Natural killer cell (primary cell): ENCODE results near the gene CPA5. TPM values are rescaled to one million over a fixed set of nuclear protein-coding genes. Genes with fewer than 3 reads are reported as not detected.

ENCODE experiments used
- ATAC-seq, 3 donors: fragments of 150-1000 bp in 2 of 3; fragments of 200-7000 bp in 1 of 3; cut with Tn5 transposase; 1 replicate in 1 of 3; 2 replicates in 2 of 3; pipeline ENCODE4 v1.10.0; 2021; ENCODE audit warnings: mild to moderate bottlenecking in 2 of 3, moderate library complexity in 2 of 3
- DNase-seq, 2 donors: peaks; one replicate each; pipeline versions ENCODE4 v3.0.0 to v3.0.0-alpha.2; 2013 to 2021; ENCODE audit warnings: mixed read lengths in 1 of 2
- H3K27ac ChIP-seq: one replicate; pipeline ENCODE4 v1.5.1; 2013; ENCODE audit warnings: mild to moderate bottlenecking, low read length
- H3K27me3 ChIP-seq: one replicate; pipeline ENCODE4 v1.6.1; 2013; ENCODE audit warnings: low read length; ENCODE audit not compliant: control insufficient read depth, insufficient read depth
- H3K36me3 ChIP-seq: one replicate; pipeline ENCODE4 v1.6.1; 2013; ENCODE audit warnings: low read length; ENCODE audit not compliant: control insufficient read depth, insufficient read depth
- H3K4me1 ChIP-seq: one replicate; pipeline ENCODE4 v1.6.1; 2013; ENCODE audit warnings: low read length; ENCODE audit not compliant: control insufficient read depth, insufficient read depth
- H3K4me3 ChIP-seq: one replicate; pipeline ENCODE4 v1.5.1; 2013; ENCODE audit warnings: low read length
- H3K9me3 ChIP-seq: one replicate; pipeline ENCODE4 v1.6.1; 2013; ENCODE audit warnings: low read length; ENCODE audit not compliant: control insufficient read depth, insufficient read depth
- H3K27ac Mint-ChIP-seq, 2 donors: one replicate each; pipeline ENCODE4 v1.8.0; 2022; ENCODE audit warnings: mild to moderate bottlenecking in 2 of 2, mixed read lengths in 2 of 2, moderate library complexity in 1 of 2
- H3K27me3 Mint-ChIP-seq, 2 donors: one replicate each; pipeline ENCODE4 v1.8.0; 2022; ENCODE audit warnings: low read depth in 2 of 2, mixed read lengths in 2 of 2
- H3K36me3 Mint-ChIP-seq: one replicate; pipeline ENCODE4 v1.8.0; 2022; ENCODE audit warnings: mixed read lengths
- H3K4me1 Mint-ChIP-seq, 2 donors: one replicate each; pipeline ENCODE4 v1.8.0; 2022; ENCODE audit warnings: mixed read lengths in 2 of 2
- H3K4me3 Mint-ChIP-seq: one replicate; pipeline ENCODE4 v1.8.0; 2022; ENCODE audit warnings: mild to moderate bottlenecking, moderate library complexity, mixed read lengths
- H3K9me3 Mint-ChIP-seq, 2 donors: one replicate each; pipeline ENCODE4 v1.8.0; 2022; ENCODE audit warnings: mixed read lengths in 2 of 2
- CTCF ChIP-seq: fragments of 200-600 bp; IDR thresholded peaks from one replicate; pipeline ENCODE4 v1.8.0; 2022; ENCODE audit warnings: antibody characterized with exemption
- WGBS: methylation state at CpG from one replicate; pipeline ENCODE4 v1.1.7; 2013; ENCODE audit warnings: missing lambda C conversion rate; ENCODE audit not compliant: insufficient coverage; 5-methylcytosine and 5-hydroxymethylcytosine counted together
- intact Hi-C: fragments of 100-400 bp; cut with micrococcal nuclease; formaldehyde crosslinking; loops from one replicate; pipeline ENCODE4 v1.14.2; 2022
- total RNA-seq, 4 donors: library from RNA; stranded (reverse); fragments of 120-200 nt in 1 of 4; gene quantifications; one replicate each; pipeline versions ENCODE4 v1.2.3 to v1.2.4, GENCODE V29; 2013 to 2022

The CPA5 gene
- total RNA-seq, 3 donors from 2014 or later (not counting 1 experiment from before 2014, with no cell fraction given) = not detected

GRCh38 chr7:130298544-130299326 lies 45.9 kb upstream of the CPA5 start:
- intact Hi-C loops = no loop called here
- Mint-ChIP-seq H3K4me1 (no peaks in the 10 kb centered on the region), H3K27ac (no peak overlapping the region), H3K27me3 (peaks cover 0 to 10% of the 10 kb centered on the region in 2 donors), H3K9me3 (no peaks in the 10 kb centered on the region), H3K4me3 (no peak overlapping the region), H3K36me3 (no peaks in the 10 kb centered on the region)
- DNase-seq = no peak
- Histone ChIP-seq H3K27me3 (no peaks in the 10 kb centered on the region), H3K4me3 (no peak overlapping the region), H3K4me1 (no peaks in the 10 kb centered on the region), H3K27ac (no peak overlapping the region), H3K36me3 (no peaks in the 10 kb centered on the region), H3K9me3 (no peaks in the 10 kb centered on the region)
- WGBS = 90% methylated on average over 5 of the region's 5 CpGs
- TF ChIP-seq CTCF = no peak
- no peak for ATAC-seq

GRCh38 chr7:130299866-130300265 lies 44.8 kb upstream of the CPA5 start:
- no peak for DNase-seq
- no peaks in the 10 kb centered on the region for H3K4me1 ChIP-seq
- H3K9me3 ChIP-seq = no peaks in the 10 kb centered on the region
- no peaks in the 10 kb centered on the region for H3K4me1 Mint-ChIP-seq
- no peak overlapping the region for H3K4me3 Mint-ChIP-seq
- intact Hi-C loops = no loop called here
- no peak overlapping the region for H3K27ac Mint-ChIP-seq
- no peak for ATAC-seq
- H3K9me3 Mint-ChIP-seq = no peaks in the 10 kb centered on the region
- no peaks in the 10 kb centered on the region for H3K27me3 ChIP-seq
- no peak overlapping the region for H3K27ac ChIP-seq
- WGBS = 88% methylated on average over 7 of the region's 7 CpGs
- no peaks in the 10 kb centered on the region for H3K36me3 Mint-ChIP-seq
- no peaks in the 10 kb centered on the region for H3K36me3 ChIP-seq
- H3K27me3 Mint-ChIP-seq = peaks cover 3 to 10% of the 10 kb centered on the region in 2 donors
- no peak overlapping the region for H3K4me3 ChIP-seq
- TF ChIP-seq CTCF = no peak

GRCh38 chr7:130301501-130302020 lies 43.1 kb upstream of the CPA5 start:
- H3K27ac ChIP-seq = no peak overlapping the region
- H3K36me3 Mint-ChIP-seq = no peaks in the 10 kb centered on the region
- intact Hi-C loops = no loop called here
- H3K9me3 Mint-ChIP-seq = no peaks in the 10 kb centered on the region
- H3K9me3 ChIP-seq = no peaks in the 10 kb centered on the region
- no peaks in the 10 kb centered on the region for H3K4me1 ChIP-seq
- TF ChIP-seq CTCF = no peak
- H3K4me3 Mint-ChIP-seq = no peak overlapping the region
- WGBS = 89% methylated on average over 7 of the region's 8 CpGs
- no peaks in the 10 kb centered on the region for H3K36me3 ChIP-seq
- peaks cover 4 to 10% of the 10 kb centered on the region in 2 donors for H3K27me3 Mint-ChIP-seq
- no peak for DNase-seq
- ATAC-seq = no peak
- H3K4me3 ChIP-seq = no peak overlapping the region
- no peaks in the 10 kb centered on the region for H3K27me3 ChIP-seq
- no peaks in the 10 kb centered on the region for H3K4me1 Mint-ChIP-seq
- no peak overlapping the region for H3K27ac Mint-ChIP-seq

GRCh38 chr7:130302649-130303048 lies 42.0 kb upstream of the CPA5 start:
- Mint-ChIP-seq H3K9me3 (no peaks in the 10 kb centered on the region), H3K27ac (no peak overlapping the region), H3K4me3 (no peak overlapping the region), H3K4me1 (no peaks in the 10 kb centered on the region), H3K36me3 (no peaks in the 10 kb centered on the region), H3K27me3 (peaks cover 4 to 10% of the 10 kb centered on the region in 2 donors)
- ATAC-seq (no peak), DNase-seq (no peak)
- Histone ChIP-seq H3K36me3 (no peaks in the 10 kb centered on the region), H3K9me3 (no peaks in the 10 kb centered on the region), H3K4me1 (no peaks in the 10 kb centered on the region), H3K27ac (no peak overlapping the region), H3K27me3 (no peaks in the 10 kb centered on the region), H3K4me3 (no peak overlapping the region)
- TF ChIP-seq CTCF = no peak
- intact Hi-C loops = no loop called here
